Activated T-helper 1 cell treated with anti-CD3 and anti-CD28 coated beads, Interleukin-12 subunit alpha, Interleukin-12 subunit beta, Interleukin-2, Interleukin-4 antibody, amounts not matched to agents 30 ng/mL and 10 ng/mL and 1 ng/mL, durations not matched to agents 14 hours and 24 hours and 36 hours (primary cell): Measurements from ENCODE around the gene TEPSIN. TPM values are rescaled to one million over a fixed set of nuclear protein-coding genes. Genes with fewer than 3 reads are reported as not detected.

Experiments used
- DNase-seq: peaks from one replicate; pipeline ENCODE4 v3.0.0; 2021; ENCODE audit warnings: low spot score
- H3K27ac Mint-ChIP-seq: one replicate; pipeline ENCODE4 v1.8.0; 2021; ENCODE audit warnings: mild to moderate bottlenecking, mixed read lengths
- H3K27me3 Mint-ChIP-seq: one replicate; pipeline ENCODE4 v1.8.0; 2022; ENCODE audit warnings: mild to moderate bottlenecking, moderate library complexity, mixed read lengths; ENCODE audit not compliant: insufficient read depth
- H3K36me3 Mint-ChIP-seq: one replicate; pipeline ENCODE4 v1.8.0; 2021; ENCODE audit warnings: low read depth, mixed read lengths
- H3K4me1 Mint-ChIP-seq: one replicate; pipeline ENCODE4 v1.8.0; 2021; ENCODE audit warnings: low read depth, mixed read lengths
- H3K4me3 Mint-ChIP-seq: one replicate; pipeline ENCODE4 v1.8.0; 2021; ENCODE audit warnings: mild to moderate bottlenecking, moderate library complexity, mixed read lengths
- H3K9me3 Mint-ChIP-seq: one replicate; pipeline ENCODE4 v1.8.0; 2021; ENCODE audit warnings: mixed read lengths
- intact Hi-C: fragments of 100-400 bp; cut with micrococcal nuclease; formaldehyde crosslinking; loops from one replicate; pipeline ENCODE4 v1.15.1; 2024
- total RNA-seq: library from RNA; stranded (reverse); gene quantifications from 2 replicates; pipeline ENCODE4 v1.2.3, GENCODE V29; 2022

TEPSIN gene
- total RNA-seq, 1 donor from 2014 or later: 41.0 TPM

GRCh38 chr17:81263371-81264181 is 24.7 kb upstream of the TEPSIN start:
- H3K27me3 Mint-ChIP-seq: no peaks in the 10 kb centered on the region
- peaks cover 18% of the 10 kb centered on the region for H3K36me3 Mint-ChIP-seq
- no peak overlapping the region for H3K27ac Mint-ChIP-seq

GRCh38 chr17:81261582-81262336 is 22.9 kb upstream of the TEPSIN start:
- H3K4me3 Mint-ChIP-seq: no peak overlapping the region
- H3K27me3 Mint-ChIP-seq: no peaks in the 10 kb centered on the region
- no peak overlapping the region for H3K27ac Mint-ChIP-seq
- DNase-seq: no peak
- no peaks in the 10 kb centered on the region for H3K9me3 Mint-ChIP-seq
- intact Hi-C loops: no loop called here
- peaks cover 13% of the 10 kb centered on the region for H3K36me3 Mint-ChIP-seq
- H3K4me1 Mint-ChIP-seq: no peaks in the 10 kb centered on the region

More at GRCh38 chr17:81263371-81264181, 24.7 kb upstream of the TEPSIN start:
- H3K9me3 Mint-ChIP-seq: no peaks in the 10 kb centered on the region
- H3K4me1 Mint-ChIP-seq: no peaks in the 10 kb centered on the region
- no peak for DNase-seq
- H3K4me3 Mint-ChIP-seq: no peak overlapping the region
- intact Hi-C loops: no loop called here

- no peaks in the 10 kb centered on the region for H3K4me1 Mint-ChIP-seq
- DNase-seq: no peak
- no peak overlapping the region for H3K27ac Mint-ChIP-seq
- peaks cover 13% of the 10 kb centered on the region for H3K36me3 Mint-ChIP-seq
- H3K27me3 Mint-ChIP-seq: no peaks in the 10 kb centered on the region
- no peaks in the 10 kb centered on the region for H3K9me3 Mint-ChIP-seq
- H3K4me3 Mint-ChIP-seq: no peak overlapping the region
- intact Hi-C loops: no loop called here
Observed at GRCh38 chr17:81261096-81261495, 22.2 kb upstream of the TEPSIN start.

GRCh38 chr17:81260641-81261040 is 21.8 kb upstream of the TEPSIN start:
- no peaks in the 10 kb centered on the region for H3K9me3 Mint-ChIP-seq
- peaks cover 10% of the 10 kb centered on the region for H3K36me3 Mint-ChIP-seq
- no peaks in the 10 kb centered on the region for H3K4me1 Mint-ChIP-seq
- no peak for DNase-seq
- H3K4me3 Mint-ChIP-seq: no peak overlapping the region
- no peak overlapping the region for H3K27ac Mint-ChIP-seq
- intact Hi-C loops: no loop called here
- no peaks in the 10 kb centered on the region for H3K27me3 Mint-ChIP-seq

DNA sequence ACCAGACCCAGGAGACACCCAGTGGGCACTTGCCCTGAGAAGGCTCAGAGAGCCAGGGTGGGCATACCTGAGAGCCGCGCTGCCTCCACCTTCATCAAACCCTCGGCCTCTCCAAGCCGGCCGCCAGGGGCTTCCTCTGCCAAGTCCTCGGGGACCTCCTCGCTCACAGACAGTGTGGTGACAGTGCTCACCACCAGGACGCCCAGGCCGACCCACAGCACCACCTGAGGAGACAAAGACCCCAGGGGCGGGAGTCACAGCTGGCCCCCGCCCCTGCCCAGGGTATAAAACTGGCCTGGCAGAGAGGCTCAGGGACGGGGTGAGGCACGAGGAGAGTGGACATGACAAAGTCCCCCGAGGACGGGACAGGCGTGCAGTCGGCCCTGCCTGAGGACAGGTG is 21.3 kb upstream of the TEPSIN start:
- Mint-ChIP-seq H3K27me3 (no peaks in the 10 kb centered on the region), H3K9me3 (no peaks in the 10 kb centered on the region), H3K4me3 (no peak overlapping the region), H3K27ac (no peak overlapping the region), H3K36me3 (peaks cover 8% of the 10 kb centered on the region), H3K4me1 (no peaks in the 10 kb centered on the region)
- intact Hi-C loops: no loop called here
- DNase-seq: no peak

DNA sequence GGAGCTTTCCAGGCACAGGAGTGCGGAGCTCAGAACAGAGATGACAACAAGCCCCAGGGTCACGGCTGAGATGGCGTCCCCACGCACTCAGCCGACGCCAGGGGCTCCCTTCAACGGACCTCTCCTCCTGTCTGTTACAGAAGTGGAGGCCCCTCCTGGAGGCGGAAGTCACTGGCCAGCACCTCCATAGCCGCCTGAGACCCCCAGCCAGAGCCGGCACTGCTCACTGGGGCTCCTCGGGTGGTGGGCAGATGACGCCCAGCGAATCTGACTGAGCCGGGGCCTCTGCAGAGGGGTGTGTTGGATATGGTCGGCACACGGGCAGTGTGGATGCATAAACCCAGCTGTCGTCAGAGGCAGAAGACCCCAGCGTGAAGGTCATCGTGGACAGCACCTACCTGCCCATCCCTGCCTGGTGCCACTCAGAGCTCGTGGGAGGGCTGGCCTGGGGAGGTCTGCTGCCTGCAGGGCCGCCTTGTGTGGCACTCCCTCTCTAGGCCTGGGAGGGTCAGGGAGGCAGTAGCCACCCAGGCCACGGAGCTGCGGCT is 20.3 kb upstream of the TEPSIN start:
- Mint-ChIP-seq H3K9me3 (no peaks in the 10 kb centered on the region), H3K4me1 (no peaks in the 10 kb centered on the region), H3K27ac (no peak overlapping the region), H3K36me3 (peaks cover 8% of the 10 kb centered on the region), H3K27me3 (no peaks in the 10 kb centered on the region), H3K4me3 (no peak overlapping the region)
- DNase-seq: no peak
- intact Hi-C loops: no loop called here

DNA sequence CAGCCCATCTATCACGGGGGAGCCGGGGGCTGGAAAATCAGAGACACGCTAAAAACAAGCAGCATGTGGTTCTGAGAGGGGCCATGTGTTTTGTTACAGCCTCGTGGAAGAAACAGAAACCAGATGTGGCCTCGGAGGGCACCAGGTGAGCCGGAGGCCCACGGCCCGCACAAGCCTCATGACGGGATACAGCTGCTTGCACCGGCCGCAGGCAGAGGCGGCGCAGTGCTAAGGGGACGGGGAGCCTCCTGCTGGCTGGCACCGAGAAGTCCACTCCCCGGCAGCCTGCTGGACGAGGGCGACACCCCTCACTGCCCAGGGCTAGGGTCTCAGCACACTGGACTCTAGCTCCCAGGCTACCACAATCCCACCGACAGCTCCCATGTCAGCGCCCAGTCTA is 19.4 kb upstream of the TEPSIN start:
- no peak for DNase-seq
- intact Hi-C loops: no loop called here
- Mint-ChIP-seq H3K27me3 (no peaks in the 10 kb centered on the region), H3K4me3 (no peak overlapping the region), H3K4me1 (no peaks in the 10 kb centered on the region), H3K36me3 (peaks cover 10% of the 10 kb centered on the region), H3K27ac (no peak overlapping the region), H3K9me3 (no peaks in the 10 kb centered on the region)

DNA sequence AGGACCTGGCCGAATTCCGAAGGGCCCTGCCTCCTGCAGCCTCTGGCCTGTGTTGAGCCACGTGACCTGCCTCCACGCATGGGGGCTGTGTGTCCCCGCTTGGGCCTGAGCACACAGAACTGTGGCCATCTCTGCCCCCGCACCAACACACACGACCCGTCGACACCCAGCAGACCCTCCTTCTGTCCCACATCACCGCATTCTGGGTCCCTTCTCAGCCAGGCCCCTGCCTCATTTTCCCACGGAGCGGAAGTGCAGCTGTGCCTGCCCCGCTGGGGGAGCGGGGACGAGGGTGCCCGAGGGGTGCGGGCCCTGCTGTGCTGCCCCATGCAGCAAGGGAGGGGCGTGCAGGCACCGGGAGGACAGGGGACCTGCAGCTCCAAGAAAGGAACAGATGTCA is 18.7 kb upstream of the TEPSIN start:
- Mint-ChIP-seq H3K27ac (no peak overlapping the region), H3K27me3 (no peaks in the 10 kb centered on the region), H3K36me3 (peaks cover 13% of the 10 kb centered on the region), H3K4me3 (no peak overlapping the region), H3K4me1 (no peaks in the 10 kb centered on the region), H3K9me3 (no peaks in the 10 kb centered on the region)
- no peak for DNase-seq
- intact Hi-C loops: no loop called here

DNA sequence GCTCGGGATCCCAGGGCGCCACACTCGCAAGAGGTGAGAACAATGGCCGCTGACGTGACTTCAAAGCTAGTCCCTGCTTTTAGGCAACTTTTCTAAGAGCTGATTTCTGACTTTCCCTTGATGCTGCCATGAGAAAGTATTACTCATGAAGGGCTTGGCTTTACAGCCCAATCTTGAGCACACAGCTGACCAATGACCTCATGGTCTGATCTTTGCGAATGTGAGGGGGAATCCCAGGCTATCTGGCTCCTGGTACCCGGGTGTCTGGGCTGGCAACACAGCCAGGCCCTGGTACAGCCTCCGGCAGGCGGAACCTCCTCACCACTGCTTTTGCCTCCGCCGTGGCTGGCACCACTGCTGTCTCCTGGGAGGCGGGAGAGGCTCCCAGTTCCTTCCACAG is 17.8 kb upstream of the TEPSIN start:
- intact Hi-C loops: no loop called here
- no peaks in the 10 kb centered on the region for H3K4me1 Mint-ChIP-seq
- no peak overlapping the region for H3K4me3 Mint-ChIP-seq
- no peaks in the 10 kb centered on the region for H3K27me3 Mint-ChIP-seq
- H3K27ac Mint-ChIP-seq: no peak overlapping the region
- peaks cover 15% of the 10 kb centered on the region for H3K36me3 Mint-ChIP-seq
- no peaks in the 10 kb centered on the region for H3K9me3 Mint-ChIP-seq
- no peak for DNase-seq

- DNase-seq: no peak
- Mint-ChIP-seq H3K4me1 (no peaks in the 10 kb centered on the region), H3K9me3 (no peaks in the 10 kb centered on the region), H3K27me3 (no peaks in the 10 kb centered on the region), H3K36me3 (peaks cover 19% of the 10 kb centered on the region), H3K27ac (no peak overlapping the region), H3K4me3 (no peak overlapping the region)
- intact Hi-C loops: no loop called here
Observed at GRCh38 chr17:81254955-81255717, 16.3 kb upstream of the TEPSIN start.

DNA sequence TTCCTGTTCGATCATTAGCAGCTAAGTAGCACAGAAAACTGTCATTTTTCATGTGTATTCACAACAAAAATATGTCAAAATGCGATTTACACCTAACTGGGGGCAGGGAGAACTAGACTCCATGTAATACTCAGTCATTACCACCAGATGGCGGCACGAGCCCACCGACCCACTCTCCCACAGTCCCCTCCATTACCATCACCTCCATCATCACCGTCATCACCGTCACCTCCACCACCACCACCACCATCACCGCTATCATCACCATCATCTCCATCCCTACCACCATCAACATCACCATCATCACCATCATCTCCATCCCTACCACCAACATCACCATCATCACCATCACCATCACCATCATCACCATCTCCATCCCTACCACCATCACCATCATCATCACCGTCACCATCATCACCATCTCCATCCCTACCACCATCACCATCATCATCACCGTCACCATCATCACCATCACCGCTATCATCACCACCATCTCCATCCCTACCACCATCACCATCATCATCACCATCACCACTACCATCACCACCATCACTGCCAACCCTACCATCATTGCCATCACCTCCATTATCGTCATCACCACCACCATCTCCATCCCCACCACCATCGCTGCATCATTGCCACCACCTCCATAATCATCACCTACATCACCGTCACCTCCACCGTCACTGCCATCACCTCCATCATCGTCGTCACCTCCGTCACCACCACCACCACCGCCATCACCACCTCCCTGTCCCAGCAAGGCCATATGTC is 14.7 kb upstream of the TEPSIN start:
- no peaks in the 10 kb centered on the region for H3K27me3 Mint-ChIP-seq
- peak overlapping the region; percentile 14 for H3K27ac Mint-ChIP-seq
- H3K9me3 Mint-ChIP-seq: no peaks in the 10 kb centered on the region
- H3K4me3 Mint-ChIP-seq: no peak overlapping the region
- intact Hi-C loops: loop anchor here (1.0 to 2.0 kb wide), 5 partner anchors 42 to 300 kb away; partner anchors contain the start of genes ACTG1 and SLC38A10
- DNase-seq: peak; percentile 38
- H3K36me3 Mint-ChIP-seq: peaks cover 15% of the 10 kb centered on the region
- H3K4me1 Mint-ChIP-seq: no peaks in the 10 kb centered on the region

- intact Hi-C loops: loop anchor here (1.0 to 2.0 kb wide), 5 partner anchors 42 to 300 kb away; partner anchors contain the start of genes ACTG1 and SLC38A10
- Mint-ChIP-seq H3K27ac (no peak overlapping the region), H3K36me3 (peaks cover 15% of the 10 kb centered on the region), H3K9me3 (no peaks in the 10 kb centered on the region), H3K27me3 (no peaks in the 10 kb centered on the region), H3K4me3 (no peak overlapping the region), H3K4me1 (no peaks in the 10 kb centered on the region)
- no peak for DNase-seq
Observed at GRCh38 chr17:81252987-81253329, 14.1 kb upstream of the TEPSIN start.
